HG02852 (cell line): ENCODE results near the gene KDM2B.
A peak's percentile ranks its signal among the peaks of the same experiment; 100 is the strongest.

Experiments
- ATAC-seq: cut with Tn5 transposase; IDR thresholded peaks from one replicate; pipeline ENCODE4 v1.9.1; 2021; ENCODE audit warnings: mild to moderate bottlenecking, moderate library complexity; ENCODE audit not compliant: unreplicated experiment

KDM2B gene

DNA sequence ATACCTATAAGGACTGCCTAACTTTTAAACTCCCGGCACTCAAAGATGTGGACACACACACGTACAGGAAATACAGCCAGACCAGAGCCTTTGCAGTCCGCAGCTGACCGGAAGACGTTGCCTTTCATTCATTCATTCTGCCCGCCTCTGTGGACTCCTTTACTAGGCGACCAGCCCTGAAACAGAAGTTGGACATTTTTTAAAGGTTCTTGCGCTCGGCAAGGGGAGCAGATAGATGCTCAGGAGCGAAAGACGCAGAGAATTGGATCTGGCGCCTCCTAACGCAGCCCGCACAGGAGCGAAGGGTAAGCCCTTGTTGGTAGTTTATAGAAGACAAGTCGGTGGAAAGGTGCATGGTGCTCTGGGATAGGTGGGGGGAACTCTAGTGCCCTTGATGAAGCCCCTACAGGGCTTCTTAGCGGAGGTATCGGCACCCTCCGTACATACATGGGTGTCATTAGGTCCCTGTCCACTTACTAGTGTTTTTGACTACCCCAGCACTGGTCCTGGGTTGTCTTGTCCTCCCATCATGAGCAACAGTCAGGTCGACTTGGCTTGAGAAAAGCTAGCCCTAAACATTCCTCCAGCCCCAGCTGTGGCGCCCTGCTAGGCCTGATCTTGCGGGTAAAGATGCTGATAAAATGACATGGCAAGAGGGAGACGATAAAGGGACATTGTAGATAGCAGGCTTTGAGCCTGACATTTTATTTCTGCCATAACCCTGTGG is at the start of gene KDM2B:
KDM2B (minus strand) TSS at position 65 of the 727 bp plus-strand sequence. CDS start 112 bp downstream, outside the sequence.
- no peak for ATAC-seq

DNA sequence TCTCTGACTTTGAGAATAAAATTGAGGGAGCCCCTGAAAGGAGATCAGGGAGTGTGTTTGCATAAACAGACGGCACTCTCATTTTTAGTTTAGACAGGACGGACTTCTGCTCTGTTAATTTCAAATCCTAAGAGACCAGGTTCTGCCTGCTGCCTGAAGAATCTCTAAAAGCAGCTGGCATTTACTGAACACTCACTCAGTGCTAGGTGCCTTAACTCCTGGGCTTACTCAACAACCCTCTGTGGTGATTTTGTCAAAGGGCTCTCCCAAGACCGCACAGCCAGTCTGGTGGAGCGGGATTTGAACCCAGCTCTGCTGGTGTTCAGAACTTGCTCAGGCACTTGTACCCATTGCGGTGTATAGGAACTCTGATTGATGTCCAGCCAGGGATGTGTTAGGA is 47.7 kb upstream of the KDM2B start:
- ATAC-seq, result no peak

DNA sequence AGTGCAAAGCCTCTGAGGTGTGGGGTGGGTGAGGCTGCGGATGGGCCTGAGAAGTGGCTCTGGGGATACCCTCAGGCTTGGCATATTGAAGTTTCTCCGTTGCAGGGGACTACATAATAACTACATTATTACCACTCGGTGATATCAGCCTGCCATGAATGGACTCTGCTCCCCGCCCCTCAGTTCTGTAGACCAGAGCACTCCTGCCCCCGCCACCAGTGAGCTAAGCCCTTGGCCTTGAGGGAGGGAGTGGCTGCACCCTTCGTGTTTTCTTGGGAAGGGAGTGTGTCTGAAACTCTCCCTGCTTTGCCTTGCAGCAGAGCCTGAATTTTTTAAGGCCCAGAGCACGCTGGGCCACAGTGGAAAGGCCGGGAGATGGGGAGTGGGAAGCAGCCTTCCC is 47.2 kb upstream of the KDM2B start:
- no peak for ATAC-seq

DNA sequence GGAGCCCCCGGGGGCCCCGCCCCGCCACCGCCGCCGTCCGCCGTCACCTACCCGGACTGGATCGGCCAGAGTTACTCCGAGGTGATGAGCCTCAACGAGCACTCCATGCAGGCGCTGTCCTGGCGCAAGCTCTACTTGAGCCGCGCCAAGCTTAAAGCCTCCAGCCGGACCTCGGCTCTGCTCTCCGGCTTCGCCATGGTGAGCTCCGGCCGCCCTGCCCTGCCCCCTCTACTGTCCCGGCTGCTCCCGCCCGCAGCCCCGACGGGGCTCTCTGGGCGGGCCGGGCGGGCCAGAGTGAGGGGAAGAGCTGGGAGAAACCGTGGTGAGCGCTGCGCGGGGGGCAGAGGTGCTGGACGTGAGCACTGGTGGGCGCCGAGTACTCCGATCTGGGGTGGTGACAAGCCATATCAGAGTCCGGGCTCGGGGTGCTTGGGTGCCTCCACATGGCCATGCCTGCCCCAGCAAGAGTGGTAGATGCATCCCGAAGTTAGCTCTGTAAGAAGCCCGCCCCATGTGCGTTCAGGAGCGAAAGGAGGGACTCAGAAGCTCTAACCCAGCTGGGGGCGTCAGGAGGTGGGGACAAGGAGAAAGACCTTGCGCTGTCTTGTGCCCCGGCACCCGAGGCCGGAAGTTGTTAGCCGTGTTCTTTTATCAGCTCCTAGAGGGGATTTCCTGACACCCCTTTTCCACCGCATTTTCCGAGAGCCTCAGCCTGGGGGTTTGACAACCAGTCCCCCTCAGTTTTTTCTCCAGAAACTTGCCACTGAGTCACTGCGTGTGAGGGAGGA is 46.2 kb upstream of the KDM2B start:
- peak; percentile 35 for ATAC-seq

DNA sequence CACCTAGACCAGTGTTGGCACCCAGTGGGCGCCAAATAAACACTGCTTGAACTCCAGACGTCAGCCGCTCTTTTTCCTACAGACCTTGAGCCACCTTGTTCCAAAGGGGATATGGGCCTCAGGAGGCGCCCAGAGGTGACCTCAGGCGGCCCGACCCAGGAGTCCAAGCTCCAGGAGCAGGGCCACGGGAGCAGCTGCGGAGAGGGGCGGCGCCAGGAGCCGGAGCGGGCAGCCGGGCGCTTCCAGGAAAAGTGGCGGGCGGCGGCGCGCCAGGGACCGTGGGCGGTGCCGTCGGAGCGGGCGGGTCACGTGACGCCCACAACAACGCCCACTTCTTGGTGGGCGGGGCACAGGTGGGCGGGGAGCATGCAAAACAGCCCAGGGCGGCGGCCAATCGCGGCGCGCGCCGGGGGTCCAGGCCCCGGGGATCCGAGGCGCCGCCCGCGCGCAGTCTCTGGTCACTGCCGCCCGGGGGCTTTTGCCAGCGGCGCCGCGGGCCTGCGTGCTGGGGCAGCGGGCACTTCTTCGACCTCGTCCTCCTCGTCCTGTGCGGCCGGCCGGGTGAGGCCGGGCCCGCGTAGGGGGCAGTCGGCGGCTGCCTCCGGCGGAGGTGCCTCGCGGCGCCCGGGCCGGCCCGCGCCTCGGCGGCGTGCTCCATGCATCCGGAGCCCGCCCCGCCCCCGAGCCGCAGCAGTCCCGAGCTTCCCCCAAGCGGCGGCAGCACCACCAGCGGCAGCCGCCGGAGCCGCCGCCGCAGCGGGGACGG is 45.4 kb upstream of the KDM2B start, which contains the start of gene ORAI1:
ORAI1 (plus strand) TSS at position 444 of the 766 bp plus-strand sequence.
- ATAC-seq, result peak; percentile 65

DNA sequence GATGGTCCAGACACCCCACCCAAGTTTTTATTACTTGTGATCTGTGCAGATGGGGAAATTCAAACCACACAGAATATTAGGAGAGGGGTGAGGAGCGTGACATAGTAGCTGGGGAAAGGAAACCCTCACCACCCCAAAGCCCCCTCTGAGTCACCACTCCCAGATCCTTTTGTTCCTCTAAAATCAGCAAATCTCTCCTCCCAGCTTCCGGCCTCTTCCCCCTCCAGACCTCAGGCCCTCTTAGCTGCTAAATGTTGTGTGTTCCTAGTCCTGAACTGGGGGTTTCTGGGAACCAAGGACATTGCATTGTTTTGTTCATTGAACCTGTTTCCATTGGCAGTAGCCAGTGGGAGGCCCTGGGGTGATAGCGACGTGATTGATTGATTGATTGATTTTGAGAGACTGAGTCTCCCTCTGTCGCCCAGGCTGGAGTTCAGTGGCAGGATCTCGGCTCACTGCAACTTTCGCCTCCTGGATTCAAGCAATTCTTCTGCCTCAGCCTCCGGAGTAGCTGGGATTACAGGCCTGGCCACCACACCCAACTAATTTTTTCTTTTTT is 39.6 kb upstream of the KDM2B start:
- ATAC-seq, result no peak

DNA sequence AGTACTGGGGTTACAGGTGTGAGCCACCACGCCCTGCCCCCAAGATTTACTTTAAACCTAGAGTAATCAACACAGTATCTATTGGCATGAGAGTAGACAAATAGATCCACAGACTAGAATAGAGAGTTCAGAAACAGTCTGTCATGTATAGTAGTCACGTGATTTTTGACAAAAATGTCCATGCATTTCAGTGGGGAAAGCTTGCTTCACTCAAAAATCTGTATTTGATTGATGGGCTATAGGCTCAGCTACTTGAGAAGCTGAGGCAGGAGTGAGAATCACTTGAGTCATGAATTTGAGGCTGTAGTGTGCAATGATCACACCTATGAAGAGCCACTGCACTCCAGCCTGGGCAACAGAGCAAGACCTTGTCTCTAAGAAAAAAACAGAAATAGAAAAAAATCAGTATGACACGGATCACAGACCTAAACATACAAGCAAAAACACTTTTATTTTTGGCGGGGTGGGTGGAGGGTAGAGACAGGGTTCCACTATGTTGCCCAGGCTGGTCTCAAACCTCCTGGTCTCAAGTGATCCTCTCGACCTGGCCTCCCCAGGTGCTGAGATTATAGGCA is 37.9 kb upstream of the KDM2B start:
- ATAC-seq, result no peak

DNA sequence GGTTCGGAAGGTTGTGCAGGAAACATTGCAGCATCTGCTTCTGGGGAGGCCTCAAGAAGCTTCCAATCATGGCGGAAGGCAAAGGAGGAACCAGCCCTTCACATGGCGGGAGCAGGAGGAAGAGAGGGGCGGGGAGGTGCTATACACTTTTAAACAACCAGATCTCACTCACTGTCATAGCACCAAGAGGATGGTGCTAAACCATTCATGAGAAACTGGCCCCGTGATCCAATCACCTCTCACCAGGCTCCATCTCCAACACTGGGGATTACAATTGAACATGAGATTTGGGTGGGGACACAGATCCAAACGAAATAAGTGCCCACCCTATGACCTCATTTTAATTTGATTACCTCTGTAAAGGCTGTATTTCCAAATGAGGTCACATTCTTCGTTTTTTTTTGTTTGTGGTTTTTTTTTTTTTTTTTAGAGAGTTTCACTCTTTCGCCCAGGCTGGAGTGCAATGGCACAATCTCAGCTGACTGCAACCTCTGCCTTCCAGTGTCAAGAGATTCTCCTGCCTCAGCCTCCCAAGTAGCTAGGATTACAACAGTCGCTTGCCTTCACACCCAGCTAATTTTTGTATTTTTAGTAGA is 34.1 kb upstream of the KDM2B start:
- no peak for ATAC-seq

DNA sequence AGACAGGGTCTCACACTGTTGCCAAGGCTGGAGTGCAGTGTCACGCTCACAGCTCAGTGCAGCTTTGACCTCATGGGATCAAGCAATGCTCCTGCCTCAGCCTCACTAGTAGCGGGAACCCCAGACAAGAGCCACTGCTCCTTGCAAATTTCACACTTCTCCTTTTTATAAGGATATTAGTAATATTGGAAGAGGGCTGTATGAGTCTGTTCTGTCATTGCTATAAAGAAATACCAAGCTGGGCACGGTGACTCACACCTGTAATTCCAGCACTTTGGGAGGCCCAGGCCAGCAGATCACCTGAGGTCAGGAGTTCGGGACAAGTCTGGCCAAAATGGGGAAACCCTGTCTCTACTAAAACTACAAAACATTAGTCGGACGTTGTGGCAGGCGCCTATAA is 32.6 kb upstream of the KDM2B start:
- ATAC-seq, result no peak

DNA sequence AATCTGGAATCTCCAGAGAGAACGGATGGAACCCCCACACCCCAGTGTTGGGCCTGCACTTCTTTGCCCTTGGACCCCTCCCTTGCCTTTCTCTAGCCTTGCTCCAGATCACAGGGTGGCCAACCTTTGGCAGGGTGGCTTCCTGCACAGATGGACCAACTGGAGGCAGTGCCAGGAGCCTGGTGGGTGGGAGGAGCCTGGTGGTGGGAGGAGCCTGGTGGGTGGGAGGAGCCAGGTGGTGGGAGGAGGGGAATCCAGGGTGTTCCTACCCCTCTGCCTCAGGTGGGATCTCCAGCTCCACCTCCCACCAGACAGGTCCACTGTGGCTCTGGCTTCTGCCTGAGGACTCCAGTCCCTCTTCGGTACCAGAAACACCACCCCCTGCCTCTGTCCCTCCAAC is 30.5 kb upstream of the KDM2B start:
- ATAC-seq, result no peak

DNA sequence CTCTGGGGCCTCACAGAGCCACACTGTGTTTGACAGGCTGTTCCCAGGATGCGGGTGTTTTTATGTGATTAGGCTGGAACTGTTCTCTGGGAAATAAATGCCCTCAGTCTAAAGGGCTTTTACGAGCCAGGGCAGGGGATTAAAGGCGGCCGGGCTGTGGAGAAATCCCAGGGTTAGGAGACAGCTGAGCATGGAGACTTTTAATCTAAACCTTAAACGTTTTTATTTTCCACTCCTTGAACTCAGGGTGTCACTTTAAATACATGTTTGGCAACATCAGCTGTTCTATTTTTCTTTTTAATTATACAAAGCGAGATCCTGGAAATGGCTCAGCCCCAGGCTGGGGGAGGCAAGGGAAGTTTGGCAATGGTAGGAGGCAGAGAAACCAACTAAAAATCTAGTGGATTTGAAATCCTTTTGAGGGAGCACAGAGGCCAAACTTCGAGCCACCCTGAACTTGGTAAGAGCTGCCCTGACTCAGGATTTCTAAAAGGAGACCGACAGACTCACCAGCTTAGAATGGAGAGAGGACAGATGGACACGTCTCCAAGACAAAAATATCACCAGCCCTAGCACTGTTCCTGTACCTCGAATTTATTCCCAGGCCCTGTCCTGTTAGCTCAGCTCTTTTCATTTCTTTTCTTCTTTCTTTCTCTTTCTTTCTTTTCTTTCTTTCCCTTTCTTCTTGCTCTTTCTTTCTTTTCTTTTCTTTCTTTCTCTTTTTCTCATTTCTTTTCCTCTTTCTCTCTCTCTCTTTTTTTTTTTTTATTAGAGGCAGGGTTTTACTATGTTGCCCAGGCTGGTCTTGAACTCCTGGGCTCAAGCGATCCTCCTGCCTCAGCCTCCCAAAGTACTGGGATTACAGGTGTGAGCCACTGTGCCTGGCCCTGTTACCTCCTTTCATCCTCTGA is 29.7 kb upstream of the KDM2B start:
- ATAC-seq, result no peak

DNA sequence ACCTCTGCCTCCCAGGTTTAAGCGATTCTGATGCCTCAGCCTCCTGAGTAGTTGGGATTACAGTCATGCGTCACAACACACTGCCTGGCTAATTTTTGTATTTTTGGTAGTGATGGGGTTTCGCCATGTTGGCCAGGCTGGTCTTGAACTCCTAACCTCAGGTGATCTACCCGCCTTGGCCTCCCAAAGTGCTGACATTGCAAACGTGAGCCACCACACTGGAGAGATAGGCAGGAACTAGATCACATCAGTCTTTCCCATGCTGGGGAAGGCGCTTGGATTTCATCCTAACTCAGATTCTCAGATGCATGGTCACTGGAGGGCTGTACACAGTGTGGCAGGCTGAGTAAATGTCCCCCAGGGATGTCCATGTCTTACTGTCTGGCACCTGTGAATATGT is 27.5 kb upstream of the KDM2B start:
- ATAC-seq, result no peak

DNA sequence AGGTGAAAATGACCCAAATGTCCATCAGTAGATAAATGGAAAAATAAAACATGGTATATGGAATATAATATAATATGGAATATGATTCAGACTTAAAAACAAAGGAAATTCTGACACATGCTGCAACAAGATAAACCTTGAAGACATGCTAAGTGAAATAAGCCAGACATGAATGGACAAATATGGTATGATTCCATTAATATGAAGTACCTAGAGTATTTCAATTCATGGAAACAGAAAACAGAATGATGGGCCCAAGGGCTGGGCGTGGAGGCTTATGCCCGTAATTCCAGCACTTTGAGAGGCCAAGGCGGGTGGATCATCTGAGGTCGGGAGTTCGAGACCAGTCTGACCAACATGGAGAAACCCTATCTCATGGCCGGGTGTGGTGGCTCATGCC is 22.8 kb upstream of the KDM2B start:
- no peak for ATAC-seq

DNA sequence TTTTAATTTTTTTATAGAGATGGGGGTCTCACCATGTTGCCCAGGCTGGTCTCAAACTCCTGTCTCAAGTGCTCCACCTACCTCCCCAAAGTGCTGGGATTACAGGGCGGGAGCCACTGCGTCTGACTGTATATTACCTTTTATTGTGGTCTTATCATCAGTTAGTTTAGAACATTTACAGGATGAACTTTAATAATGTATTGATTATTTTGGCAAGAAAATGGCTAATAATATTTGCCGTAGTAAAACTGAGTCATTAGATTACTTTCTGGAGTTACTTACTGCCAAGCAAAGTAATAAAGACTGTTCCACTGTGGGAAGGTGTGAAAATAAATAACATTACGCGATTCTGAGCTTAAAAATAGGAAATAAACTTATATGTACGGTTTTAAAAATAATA is 21.9 kb upstream of the KDM2B start:
- no peak for ATAC-seq

DNA sequence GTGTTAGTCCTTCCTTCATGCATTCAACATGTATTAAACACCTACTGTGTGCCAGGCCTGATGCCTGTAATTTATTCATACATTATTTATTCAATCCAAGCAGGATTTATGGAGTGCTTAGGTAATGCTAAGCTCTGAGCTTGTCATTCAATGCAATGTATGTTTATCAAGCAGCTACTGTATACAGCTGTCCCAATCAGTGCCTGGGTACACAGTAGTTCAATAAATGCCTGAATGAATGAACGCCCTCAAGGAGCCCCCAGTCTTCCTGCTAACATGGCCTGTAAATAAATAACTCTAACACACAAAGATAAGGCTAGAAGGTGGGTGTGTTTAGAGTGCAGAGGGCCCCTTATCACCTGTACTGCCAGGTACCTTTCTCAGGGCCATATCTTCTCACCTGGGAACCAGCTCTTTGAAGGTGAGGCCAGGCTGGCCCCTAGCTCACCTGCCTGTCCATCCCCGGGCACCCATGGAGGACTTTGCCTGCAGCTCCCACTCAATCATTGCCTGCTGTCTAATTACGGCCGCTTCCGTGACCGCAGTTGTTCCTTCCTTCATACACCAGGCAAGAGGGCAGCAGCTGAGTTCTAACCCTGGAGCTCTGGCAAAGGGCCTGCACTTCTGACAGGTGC is 20.0 kb upstream of the KDM2B start:
- ATAC-seq, result no peak

DNA sequence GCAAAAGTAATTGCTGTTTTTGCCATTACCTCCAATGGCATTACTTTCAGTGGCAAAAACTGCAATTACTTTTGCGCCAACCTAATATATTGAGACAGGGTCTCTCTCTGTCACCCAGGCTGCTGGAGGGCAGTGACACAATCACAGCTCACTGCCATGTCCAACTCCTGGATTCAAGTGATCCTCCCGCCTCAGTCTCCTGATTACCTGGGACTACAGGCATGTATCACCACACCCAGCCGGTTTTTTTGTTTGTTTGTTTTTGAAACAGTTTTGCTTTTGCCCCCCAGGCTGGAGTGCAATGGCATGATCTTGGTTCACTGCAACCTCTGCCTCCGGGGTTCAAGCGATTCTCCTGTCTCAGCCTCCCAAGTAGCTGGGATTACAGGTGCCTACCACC is 15.7 kb upstream of the KDM2B start:
- no peak for ATAC-seq

DNA sequence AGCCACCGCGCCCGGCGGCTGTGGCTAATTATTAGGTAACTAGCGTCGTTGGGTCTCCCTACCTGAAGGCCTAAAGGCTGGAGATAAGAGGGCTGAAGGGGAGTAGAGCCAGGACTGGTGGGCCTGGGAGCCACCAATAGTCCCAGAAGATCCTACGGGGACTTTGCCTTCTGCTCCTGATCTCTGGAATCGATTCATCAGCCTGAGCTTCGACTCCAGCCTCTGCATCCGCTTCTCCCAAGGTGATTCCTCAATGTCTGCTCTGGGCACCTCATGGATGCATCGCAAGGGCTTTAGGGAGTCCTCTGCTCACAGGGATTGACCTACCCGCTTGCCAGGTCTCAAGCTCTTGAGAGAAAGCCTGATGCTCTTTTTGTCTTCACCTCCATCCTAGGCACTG is 14.7 kb upstream of the KDM2B start:
- no peak for ATAC-seq

DNA sequence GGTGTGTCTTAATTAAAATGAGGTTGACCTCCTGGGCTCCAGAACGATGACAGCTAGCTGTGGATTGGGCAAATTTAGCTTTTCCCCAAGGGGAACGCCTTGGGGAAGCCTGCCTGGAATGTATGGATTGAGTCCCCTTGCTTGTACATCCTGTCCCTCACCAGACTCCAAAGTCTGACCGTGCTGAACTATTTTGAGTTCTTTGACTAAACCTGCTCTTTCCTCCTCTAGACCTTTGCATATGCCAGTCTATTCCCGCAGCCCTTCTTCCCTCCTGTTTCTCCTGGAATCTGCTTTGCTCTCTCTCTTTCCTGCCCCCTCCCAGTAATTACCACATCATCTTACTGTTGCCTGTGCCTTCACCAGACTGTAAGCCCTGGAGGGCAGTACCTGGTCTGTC is 11.5 kb upstream of the KDM2B start:
- no peak for ATAC-seq
